Adrenal gland (tissue), 12 donors: Measurements from ENCODE around the gene CHRNA7. TPM values are rescaled to one million over a fixed set of nuclear protein-coding genes. Genes with fewer than 3 reads are reported as not detected.

Experiments used
- DNase-seq, 7 donors: peaks; one replicate each; pipeline ENCODE4 v3.0.0-alpha.2; 2019 to 2020
- H3K27ac ChIP-seq, 5 donors: fragments of 200-600 bp; sonication (generic) in 4 of 5; 1 replicate in 3 of 5; 2 replicates in 2 of 5; pipeline versions ENCODE4 v1.5.1 to v1.8.0; 2016 to 2020; ENCODE audit warnings: mild to moderate bottlenecking in 1 of 5
- H3K27me3 ChIP-seq: fragments of 200-600 bp; 2 replicates; pipeline ENCODE4 v1.8.0; 2021
- H3K36me3 ChIP-seq, 2 donors: fragments of 200-600 bp; replicated peaks in 1 of 2; 1 replicate in 1 of 2; 2 replicates in 1 of 2; pipeline versions ENCODE4 v1.5.1 to v1.8.0; 2018 to 2022
- H3K4me1 ChIP-seq, 2 donors: fragments of 200-600 bp; replicated peaks in 1 of 2; 1 replicate in 1 of 2; 2 replicates in 1 of 2; pipeline versions ENCODE4 v1.5.1 to v1.8.0; 2018 to 2021
- H3K4me3 ChIP-seq, 4 donors: fragments of 200-600 bp; sonication (generic) in 3 of 4; one replicate each; pipeline ENCODE4 v1.5.1; 2016 to 2018
- H3K9me3 ChIP-seq, 3 donors: fragments of 200-600 bp; sonication (generic) in 1 of 3; replicated peaks in 1 of 3; 1 replicate in 2 of 3; 2 replicates in 1 of 3; pipeline versions ENCODE4 v1.5.1 to v1.8.0; 2016 to 2021
- CTCF ChIP-seq, 6 experiments: fragments of 450-650 bp in 4 of 6; fragments of 200-600 bp in 2 of 6; sonication (generic) in 1 of 6; IDR thresholded peaks; 1 replicate in 5 of 6; 2 replicates in 1 of 6; pipeline versions ENCODE4 v1.5.1 to v1.8.0; 2016 to 2021; ENCODE audit warnings: antibody characterized with exemption in 6 of 6, mild to moderate bottlenecking in 2 of 6, moderate library complexity in 1 of 6
- POLR2A ChIP-seq, 2 donors: fragments of 450-650 bp; IDR thresholded peaks; one replicate each; pipeline ENCODE4 v1.6.1; 2017; ENCODE audit warnings: antibody characterized with exemption in 2 of 2, mild to moderate bottlenecking in 2 of 2, moderate library complexity in 1 of 2
- WGBS, 4 donors: extraction: QIAGEN DNeasy Blood & Tissue Kit in 2 of 4; methylation state at CpG; one replicate each; pipeline versions ENCODE4 v1.1.5 to v1.1.7; 2013 to 2017; 5-methylcytosine and 5-hydroxymethylcytosine counted together
- intact Hi-C, 2 donors: fragments of 100-400 bp; cut with DNase I; formaldehyde crosslinking; loops; one replicate each; pipeline versions ENCODE4 v1.14.1 to v1.15.0; 2022 to 2023
- polyA plus RNA-seq, 3 donors: library from polyadenylated mRNA; stranded (reverse); fragments of 200-250 nt in 2 of 3; fragments of 350-450 nt in 1 of 3; fragmentation: Illumina TruSeq in 1 of 3; extraction: RNeasy Lipid Tissue Mini Kit (QIAGEN cat#74804) in 1 of 3; gene quantifications; one replicate each; pipeline ENCODE4 v1.2.3, GENCODE V29; 2013 to 2014
- total RNA-seq, 9 donors: library from RNA; depleted of rRNA in 4 of 9; stranded (reverse); fragments of >200 nt in 4 of 9; fragments of 120-200 nt in 1 of 9; fragmentation: NEBNext Ultra II Directional in 1 of 9; extraction: Animal tissue kit (Norgen Biotek cat#: 25700) in 1 of 9; gene quantifications; one replicate each; pipeline versions ENCODE4 v1.1.0 to v1.2.4, GENCODE V29; 2013 to 2023
- donor health status: healthy with polysubstance abuse.
- donor health status: Bipolar disorder and iron deficiency.
- donor health status: DM: yes; HTN: yes; CAD: no.
- donor health status: DM: no; HTN: no; CAD: no.
- donor health status: DM: no; HTN: no; CAD: no.
- donor health status: DM: yes; HTN: yes; CAD: no.

Gene CHRNA7
- total and polyA plus RNA-seq, 12 donors: 0.06 to 89.6 (median 4.1) TPM

DNA sequence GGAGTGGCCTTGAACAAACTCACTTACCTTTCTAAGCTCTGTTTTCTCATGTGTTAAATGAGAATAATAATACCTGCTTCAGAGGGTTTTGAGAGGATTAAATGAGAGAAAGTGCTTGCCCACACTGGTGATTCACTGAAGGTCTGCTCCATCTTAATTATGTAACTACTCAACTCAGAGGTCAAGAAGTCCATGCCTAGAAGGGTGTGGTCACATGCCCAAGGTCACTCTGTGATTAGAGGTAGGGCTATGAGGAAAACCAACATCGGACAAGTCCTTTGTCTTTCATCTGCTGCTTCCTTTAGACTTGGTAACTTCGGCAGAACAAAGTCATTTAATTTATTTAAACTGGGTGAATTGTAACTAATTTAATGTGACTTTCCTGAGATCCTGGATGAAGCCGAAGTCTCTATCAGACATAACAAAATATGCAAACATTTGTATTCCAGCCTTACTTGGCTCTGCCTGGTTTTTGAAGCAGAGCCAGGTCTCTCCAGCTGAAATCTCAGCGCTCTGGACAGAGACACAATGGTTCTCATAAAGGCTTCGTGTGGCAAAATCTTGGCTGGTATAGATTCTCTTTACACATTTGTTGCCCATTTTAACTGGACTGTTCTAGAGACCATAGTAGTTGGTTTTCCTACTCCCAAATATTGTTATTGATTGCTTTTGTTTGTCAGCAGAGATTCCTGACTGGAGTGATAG is 3.0 kb downstream of the CHRNA7 start:
- no peak for DNase-seq
- H3K4me1 ChIP-seq: peaks cover 0 to 3% of the 10 kb centered on the region in 2 donors
- no peak overlapping the region for H3K27ac ChIP-seq
- no peaks in the 10 kb centered on the region for H3K9me3 ChIP-seq
- intact Hi-C loops: no loop called here
- H3K4me3 ChIP-seq: no peak overlapping the region
- H3K36me3 ChIP-seq: no peaks in the 10 kb centered on the region
- no peak for TF ChIP-seq CTCF (IDR thresholded peaks at IDR 0.05)
- no peak for TF ChIP-seq POLR2A (IDR thresholded peaks at IDR 0.05)
- H3K27me3 ChIP-seq: peaks cover 19% of the 10 kb centered on the region
- WGBS, 4 donors: 66 to 73% (median 70%) methylated on average over 5 of the region's 5 CpGs

- H3K27me3 ChIP-seq: peaks cover 16% of the 10 kb centered on the region
- TF ChIP-seq POLR2A (IDR thresholded peaks at IDR 0.05) (no peak), CTCF (IDR thresholded peaks at IDR 0.05) (no peak)
- peaks cover 0 to 3% of the 10 kb centered on the region in 2 donors for H3K4me1 ChIP-seq
- no peak overlapping the region for H3K27ac ChIP-seq
- H3K9me3 ChIP-seq: no peaks in the 10 kb centered on the region
- no peaks in the 10 kb centered on the region for H3K36me3 ChIP-seq
- intact Hi-C loops: no loop called here
- no peak overlapping the region for H3K4me3 ChIP-seq
- DNase-seq: no peak
These were observed 3.8 kb downstream of the CHRNA7 start for GRCh38 chr15:32034106-32034505.

DNA sequence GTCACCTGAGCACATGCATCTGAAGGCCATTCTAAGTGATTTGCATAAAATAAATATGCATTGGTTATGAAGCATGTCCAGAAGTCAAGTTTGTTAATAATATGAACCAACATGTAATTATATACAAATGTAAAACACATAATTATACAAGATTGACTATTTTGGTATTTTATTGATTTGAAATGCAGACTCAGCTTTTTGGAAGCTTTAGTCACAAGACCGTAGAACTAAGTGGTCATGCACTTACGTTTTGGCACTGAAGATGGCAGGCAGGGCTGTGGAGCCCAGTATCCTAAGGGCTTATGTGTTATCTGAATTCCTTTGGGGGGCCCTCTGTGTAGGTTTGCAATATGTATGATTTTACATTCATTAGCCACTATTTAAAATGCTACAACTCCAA is 5.0 kb downstream of the CHRNA7 start:
- DNase-seq: no peak
- H3K4me1 ChIP-seq: no peaks in the 10 kb centered on the region
- TF ChIP-seq CTCF (IDR thresholded peaks at IDR 0.05) (no peak), POLR2A (IDR thresholded peaks at IDR 0.05) (no peak)
- H3K27ac ChIP-seq: no peak overlapping the region
- no peaks in the 10 kb centered on the region for H3K36me3 ChIP-seq
- no peaks in the 10 kb centered on the region for H3K9me3 ChIP-seq
- H3K4me3 ChIP-seq: no peak overlapping the region
- intact Hi-C loops: loop anchor here in 1 of 2 donors (5.0 kb wide), 1 partner anchor 93 kb away; no protein-coding TSS in a partner anchor
- WGBS, 4 donors: 65 to 71% (median 68%) methylated on average over 2 of the region's 2 CpGs
- peaks cover 16% of the 10 kb centered on the region for H3K27me3 ChIP-seq

DNA sequence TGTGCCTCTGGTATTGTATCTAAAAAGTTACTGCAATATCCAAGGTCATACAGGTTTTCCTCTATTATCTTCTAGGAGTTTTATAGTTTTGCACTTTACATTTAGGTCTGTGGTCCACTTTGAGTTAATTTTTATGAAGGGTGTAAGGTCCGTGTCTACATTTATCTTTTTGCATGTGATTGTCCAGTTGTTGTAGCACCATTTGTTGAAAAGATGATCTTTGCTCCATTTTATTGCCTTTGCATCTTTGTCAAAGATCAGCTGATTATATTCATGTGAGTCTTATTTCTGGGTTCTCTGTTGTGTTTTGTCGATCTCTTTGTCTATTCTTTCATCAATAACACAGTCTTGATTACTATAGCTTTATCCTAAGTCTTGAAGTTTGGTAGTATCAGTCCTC is 6.7 kb downstream of the CHRNA7 start:
- Histone ChIP-seq H3K36me3 (no peaks in the 10 kb centered on the region), H3K4me3 (no peak overlapping the region), H3K9me3 (no peaks in the 10 kb centered on the region), H3K27me3 (peaks cover 2% of the 10 kb centered on the region), H3K27ac (no peak overlapping the region), H3K4me1 (no peaks in the 10 kb centered on the region)
- 74 to 88% (median 76%) methylated on average over 2 of the region's 2 CpGs for WGBS, 4 donors
- DNase-seq: no peak
- intact Hi-C loops: loop anchor here in 1 of 2 donors (5.0 kb wide), 1 partner anchor 95 kb away; no protein-coding TSS in a partner anchor
- no peak for TF ChIP-seq POLR2A (IDR thresholded peaks at IDR 0.05)
- TF ChIP-seq CTCF (IDR thresholded peaks at IDR 0.05): no peak
